ENCODE data around the gene URGCP.

DNA sequence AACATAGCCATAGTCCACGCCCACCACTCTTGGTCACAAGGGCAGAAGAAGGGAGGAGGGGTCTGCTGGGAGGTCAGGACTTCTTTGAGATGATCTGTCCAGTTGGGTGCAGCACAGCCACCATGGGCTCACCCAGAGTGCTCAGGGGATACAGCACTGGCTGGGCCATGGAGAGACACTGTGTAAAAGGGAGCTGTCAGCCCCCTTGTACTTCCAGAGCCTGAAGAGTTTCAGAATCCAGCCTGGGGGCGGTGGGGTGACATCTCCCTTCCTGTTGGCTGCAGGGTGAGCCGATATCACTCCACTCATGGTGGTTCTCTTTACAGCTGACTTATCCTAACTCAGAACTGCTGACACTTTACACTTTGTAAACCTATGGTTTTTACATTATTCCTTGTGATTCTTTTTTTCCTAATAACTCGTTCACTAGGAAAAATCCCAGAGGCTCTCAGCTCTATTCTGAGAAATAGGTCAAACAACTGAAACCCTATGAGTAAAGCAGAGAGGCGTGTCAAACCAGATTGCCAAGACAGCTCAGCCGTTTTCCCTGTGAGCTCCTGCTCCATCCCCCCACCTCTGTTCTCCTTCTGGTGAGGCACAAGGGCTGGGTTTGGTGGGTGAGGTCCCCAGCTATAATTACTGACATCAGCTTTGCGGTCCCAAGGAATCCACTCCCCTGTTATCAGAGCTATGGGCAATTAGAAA lies 33.8 kb downstream of the URGCP start:
- TF ChIP-seq, protein P1, sequence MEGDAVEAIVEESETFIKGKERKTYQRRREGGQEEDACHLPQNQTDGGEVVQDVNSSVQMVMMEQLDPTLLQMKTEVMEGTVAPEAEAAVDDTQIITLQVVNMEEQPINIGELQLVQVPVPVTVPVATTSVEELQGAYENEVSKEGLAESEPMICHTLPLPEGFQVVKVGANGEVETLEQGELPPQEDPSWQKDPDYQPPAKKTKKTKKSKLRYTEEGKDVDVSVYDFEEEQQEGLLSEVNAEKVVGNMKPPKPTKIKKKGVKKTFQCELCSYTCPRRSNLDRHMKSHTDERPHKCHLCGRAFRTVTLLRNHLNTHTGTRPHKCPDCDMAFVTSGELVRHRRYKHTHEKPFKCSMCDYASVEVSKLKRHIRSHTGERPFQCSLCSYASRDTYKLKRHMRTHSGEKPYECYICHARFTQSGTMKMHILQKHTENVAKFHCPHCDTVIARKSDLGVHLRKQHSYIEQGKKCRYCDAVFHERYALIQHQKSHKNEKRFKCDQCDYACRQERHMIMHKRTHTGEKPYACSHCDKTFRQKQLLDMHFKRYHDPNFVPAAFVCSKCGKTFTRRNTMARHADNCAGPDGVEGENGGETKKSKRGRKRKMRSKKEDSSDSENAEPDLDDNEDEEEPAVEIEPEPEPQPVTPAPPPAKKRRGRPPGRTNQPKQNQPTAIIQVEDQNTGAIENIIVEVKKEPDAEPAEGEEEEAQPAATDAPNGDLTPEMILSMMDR (IDR thresholded peaks at IDR 0.05; ENCODE audit: low read length): no peak
- TF ChIP-seq EZH2 (IDR thresholded peaks at IDR 0.05; ENCODE audit: borderline replicate concordance, low read length): no peak
